RWPE1 (cell line): ENCODE measurements around the gene SLC16A6.

ENCODE experiments used
- CTCF ChIA-PET: fragments of 350-600 bp; sonication (Branson Sonifier 250); formaldehyde crosslinking; extraction: SDS; loops from one replicate; lab custom pipeline; 2021; lab: Yijun Ruan, JAX
- POLR2A ChIA-PET: fragments of 400-600 bp; formaldehyde crosslinking; extraction: SDS; loops from one replicate; lab custom pipeline; 2020; ENCODE audit warnings: antibody characterized with exemption; ENCODE audit not compliant: low non-redundant PET; lab: Yijun Ruan, JAX
- DNase-seq: peaks from one replicate; pipeline ENCODE4 v3.0.0; 2012; ENCODE audit warnings: low spot score
- H3K27ac ChIP-seq: fragments of 450-650 bp; 2 replicates; pipeline ENCODE4 v1.5.1; 2017
- TF ChIP-seq, protein P1 (sequence below): fragments of 450-650 bp; conservative IDR thresholded peaks from 2 replicates; pipeline ENCODE4 v1.5.1; 2017; ENCODE audit warnings: low read depth, mild to moderate bottlenecking

The SLC16A6 gene

GRCh38 chr17:68326681-68327080 is 35.8 kb upstream of the SLC16A6 start:
- DNase-seq = no peak
- TF ChIP-seq, protein P1, sequence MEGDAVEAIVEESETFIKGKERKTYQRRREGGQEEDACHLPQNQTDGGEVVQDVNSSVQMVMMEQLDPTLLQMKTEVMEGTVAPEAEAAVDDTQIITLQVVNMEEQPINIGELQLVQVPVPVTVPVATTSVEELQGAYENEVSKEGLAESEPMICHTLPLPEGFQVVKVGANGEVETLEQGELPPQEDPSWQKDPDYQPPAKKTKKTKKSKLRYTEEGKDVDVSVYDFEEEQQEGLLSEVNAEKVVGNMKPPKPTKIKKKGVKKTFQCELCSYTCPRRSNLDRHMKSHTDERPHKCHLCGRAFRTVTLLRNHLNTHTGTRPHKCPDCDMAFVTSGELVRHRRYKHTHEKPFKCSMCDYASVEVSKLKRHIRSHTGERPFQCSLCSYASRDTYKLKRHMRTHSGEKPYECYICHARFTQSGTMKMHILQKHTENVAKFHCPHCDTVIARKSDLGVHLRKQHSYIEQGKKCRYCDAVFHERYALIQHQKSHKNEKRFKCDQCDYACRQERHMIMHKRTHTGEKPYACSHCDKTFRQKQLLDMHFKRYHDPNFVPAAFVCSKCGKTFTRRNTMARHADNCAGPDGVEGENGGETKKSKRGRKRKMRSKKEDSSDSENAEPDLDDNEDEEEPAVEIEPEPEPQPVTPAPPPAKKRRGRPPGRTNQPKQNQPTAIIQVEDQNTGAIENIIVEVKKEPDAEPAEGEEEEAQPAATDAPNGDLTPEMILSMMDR = no peak
- POLR2A ChIA-PET = no interaction called here
- no peak overlapping the region for H3K27ac ChIP-seq
- CTCF ChIA-PET = no interaction called here

DNA sequence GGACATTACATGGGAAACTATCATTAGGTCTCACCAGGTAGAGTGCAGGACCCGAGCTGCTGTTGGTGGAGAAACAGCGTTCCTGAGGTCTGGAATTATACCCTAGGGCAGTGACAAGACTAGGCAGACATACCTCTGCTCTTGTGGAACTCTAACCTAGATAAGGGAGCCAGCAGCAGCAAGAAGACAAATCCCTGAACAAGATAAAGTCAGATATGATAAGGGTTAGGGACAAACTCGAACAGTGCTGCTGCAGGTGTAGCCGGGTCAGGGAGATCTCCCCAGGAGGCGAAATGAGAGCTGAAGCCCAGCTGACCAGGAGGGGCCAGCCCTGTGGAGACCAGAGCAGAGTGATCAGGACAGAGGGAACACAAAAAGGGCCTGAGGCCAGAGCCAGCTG is 35.0 kb upstream of the SLC16A6 start:
- TF ChIP-seq, protein P1 = no peak
- POLR2A ChIA-PET = interaction anchor here (0.6 kb wide), 1 partner anchor 45 kb away, joined by 3 read pairs; no protein-coding TSS in a partner anchor
- no peak for DNase-seq
- no peak overlapping the region for H3K27ac ChIP-seq
- CTCF ChIA-PET = no interaction called here

DNA sequence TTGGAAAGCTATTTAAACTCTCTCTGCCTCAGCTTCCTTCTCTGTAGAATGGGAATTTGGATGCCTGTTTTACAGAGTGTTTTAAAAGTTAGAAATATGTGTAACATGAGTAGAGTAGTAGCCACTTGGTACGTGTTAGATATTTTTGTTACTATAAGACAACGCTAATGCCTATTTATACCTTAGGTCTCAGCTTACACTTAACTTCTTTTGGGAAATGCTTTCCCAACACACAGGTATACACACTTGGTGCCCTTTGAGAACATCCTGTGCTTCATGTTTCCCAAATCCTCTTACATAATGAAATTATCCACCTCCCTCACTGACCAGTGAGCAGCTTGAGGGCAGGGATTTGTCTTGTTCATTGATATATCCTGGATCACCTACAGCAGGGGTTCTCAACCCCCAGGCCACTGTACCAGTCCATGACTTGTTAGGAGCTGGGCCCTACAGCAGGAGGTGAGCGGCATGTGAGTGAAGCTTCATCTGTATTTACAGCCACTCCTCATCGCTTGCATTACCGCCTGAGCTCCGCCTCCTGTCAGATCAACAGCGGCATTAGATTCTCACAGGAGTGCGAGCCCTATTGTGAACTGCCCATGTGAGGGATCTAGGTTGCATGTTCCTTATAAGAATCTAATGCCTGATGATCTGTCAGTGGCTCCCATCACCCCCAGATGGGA is 33.9 kb upstream of the SLC16A6 start:
- no peak overlapping the region for H3K27ac ChIP-seq
- ChIA-PET CTCF (interaction anchor here (0.7 kb wide), 1 partner anchor 1269 kb away, joined by 3 read pairs; no protein-coding TSS in a partner anchor), POLR2A (no interaction called here)
- TF ChIP-seq, protein P1 = no peak
- DNase-seq = no peak

DNA sequence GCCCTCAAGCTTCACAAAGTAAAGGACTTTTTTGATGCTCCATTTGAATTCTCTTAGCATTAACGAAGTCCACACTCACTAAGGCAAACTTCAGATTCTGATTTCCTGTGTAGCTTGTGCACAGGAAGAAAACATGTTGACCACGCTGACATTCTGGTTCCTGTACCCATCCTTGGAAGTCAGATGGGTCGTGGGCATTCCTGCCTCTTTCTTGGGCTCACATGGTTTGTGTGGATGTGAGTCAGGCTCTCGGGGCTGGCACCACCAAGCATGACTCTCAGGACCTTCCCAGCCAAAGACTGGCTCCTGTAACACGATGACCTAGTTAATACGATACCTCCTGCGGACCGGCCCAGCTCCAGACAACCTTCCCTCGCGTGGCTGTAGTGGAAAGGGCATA is 33.2 kb upstream of the SLC16A6 start:
- ChIA-PET CTCF (interaction anchor here (0.5 to 0.7 kb wide), 2 partner anchors 941 to 1268 kb away, joined by 3 read pairs; no protein-coding TSS in a partner anchor), POLR2A (no interaction called here)
- no peak overlapping the region for H3K27ac ChIP-seq
- DNase-seq = no peak
- TF ChIP-seq, protein P1 = no peak

- DNase-seq = no peak
- no peak overlapping the region for H3K27ac ChIP-seq
- ChIA-PET POLR2A (no interaction called here), CTCF (interaction anchor here (0.7 kb wide), 1 partner anchor 61 kb away, joined by 3 read pairs; no protein-coding TSS in a partner anchor)
- TF ChIP-seq, protein P1 = no peak
Observed at GRCh38 chr17:68322630-68323029, 31.7 kb upstream of the SLC16A6 start.

DNA sequence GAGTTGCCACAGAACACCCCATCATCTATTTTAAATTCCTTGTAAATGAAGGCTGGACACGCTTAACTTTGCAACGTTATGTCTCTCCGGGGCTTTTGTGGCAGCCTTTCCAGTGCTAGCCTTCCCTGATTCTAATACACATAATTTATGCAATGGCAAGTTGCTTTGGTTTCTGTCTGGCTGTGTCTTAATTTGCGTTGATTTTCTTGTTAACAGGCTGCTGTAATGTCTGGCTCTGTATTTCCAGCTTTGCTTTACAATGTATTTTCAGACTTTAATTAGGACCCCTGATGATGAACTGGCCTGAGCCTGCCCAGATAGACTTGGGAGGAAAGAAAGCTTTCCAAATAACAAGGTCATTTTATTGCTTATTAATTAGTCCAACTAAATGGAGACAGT is 30.6 kb upstream of the SLC16A6 start:
- H3K27ac ChIP-seq = no peak overlapping the region
- ChIA-PET POLR2A (no interaction called here), CTCF (no interaction called here)
- TF ChIP-seq, protein P1 = no peak
- no peak for DNase-seq
